CD4-positive, alpha-beta T cell treated with Interleukin-12 subunit alpha and Interleukin-12 subunit beta, for 1 hour (primary cell): Measurements from ENCODE around the gene GOLGA6D.
A peak's percentile ranks its signal among the peaks of the same experiment; 100 is the strongest.
"Not testable (repeated sequence)": the region's sequence is repeated elsewhere in the genome, so short reads cannot be mapped to it uniquely, and the experiment has no call there.

Experiments
- DNase-seq: peaks from one replicate; pipeline ENCODE4 v3.0.0-alpha.2; 2020

The GOLGA6D gene, protein sequence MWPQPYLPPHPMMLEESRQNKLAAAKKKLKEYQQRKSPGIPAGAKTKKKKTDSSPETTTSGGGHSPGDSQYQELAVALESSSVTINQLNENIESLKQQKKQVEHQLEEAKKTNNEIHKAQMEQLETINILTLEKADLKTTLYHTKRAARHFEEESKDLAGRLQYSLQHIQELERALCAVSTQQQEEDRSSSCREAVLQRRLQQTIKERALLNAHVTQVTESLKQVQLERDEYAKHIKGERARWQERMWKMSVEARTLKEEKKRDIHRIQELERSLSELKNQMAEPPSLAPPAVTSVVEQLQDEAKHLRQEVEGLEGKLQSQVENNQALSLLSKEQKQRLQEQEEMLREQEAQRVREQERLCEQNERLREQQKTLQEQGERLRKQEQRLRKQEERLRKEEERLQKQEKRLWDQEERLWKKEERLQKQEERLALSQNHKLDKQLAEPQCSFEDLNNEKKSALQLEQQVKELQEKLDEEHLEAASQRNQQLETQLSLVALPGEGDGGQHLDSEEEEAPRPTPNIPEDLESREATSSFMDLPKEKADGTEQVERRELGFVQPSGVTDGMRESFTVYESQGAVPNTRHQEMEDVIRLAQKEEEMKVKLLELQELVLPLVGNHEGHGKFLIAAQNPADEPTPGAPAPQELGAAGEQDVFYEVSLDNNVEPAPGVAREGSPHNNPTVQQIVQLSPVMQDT

GRCh38 chr15:75282572-75282971, at the start of gene GOLGA6D:
Gene GOLGA6D (plus strand): TSS chr15:75282835. CDS start chr15:75282876, 41 bp downstream.
- DNase-seq: not testable (repeated sequence)

DNA sequence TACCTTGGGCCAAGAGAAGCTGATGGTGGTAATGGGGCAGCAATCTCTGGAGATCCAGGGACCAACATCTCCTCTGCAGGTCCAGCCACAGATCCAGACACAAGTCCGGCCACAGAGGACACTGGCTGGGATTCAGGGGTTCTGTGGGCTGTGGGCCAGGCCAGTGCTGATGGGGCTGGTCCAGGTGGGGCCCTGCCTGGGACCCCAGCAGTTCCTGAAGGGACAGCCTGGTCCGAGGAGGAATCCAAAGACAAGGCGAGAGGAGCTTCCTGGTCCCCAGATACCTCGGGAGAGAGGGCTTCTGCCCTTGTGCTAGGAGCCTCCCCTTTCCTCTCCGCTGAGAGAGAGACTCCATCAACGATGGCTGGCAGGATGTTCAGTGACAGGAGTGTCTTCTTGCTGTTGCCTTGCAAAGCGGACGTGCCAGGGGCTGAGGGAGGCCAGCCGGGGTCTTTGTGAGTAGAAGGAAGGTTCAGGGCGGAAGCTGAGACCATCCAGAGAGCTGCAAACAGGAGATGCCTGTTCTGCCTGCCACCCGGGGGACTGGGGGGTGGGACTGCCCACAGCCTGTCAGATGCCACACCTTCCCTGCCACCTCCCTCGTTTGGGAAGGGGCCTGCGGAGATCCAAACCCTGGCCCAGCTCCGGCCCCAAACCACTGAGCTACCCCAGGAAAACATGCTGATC, 49.0 kb upstream of the GOLGA6D start:
- DNase-seq: no peak

GRCh38 chr15:75234191-75234810, 48.3 kb upstream of the GOLGA6D start:
- DNase-seq: no peak

DNA sequence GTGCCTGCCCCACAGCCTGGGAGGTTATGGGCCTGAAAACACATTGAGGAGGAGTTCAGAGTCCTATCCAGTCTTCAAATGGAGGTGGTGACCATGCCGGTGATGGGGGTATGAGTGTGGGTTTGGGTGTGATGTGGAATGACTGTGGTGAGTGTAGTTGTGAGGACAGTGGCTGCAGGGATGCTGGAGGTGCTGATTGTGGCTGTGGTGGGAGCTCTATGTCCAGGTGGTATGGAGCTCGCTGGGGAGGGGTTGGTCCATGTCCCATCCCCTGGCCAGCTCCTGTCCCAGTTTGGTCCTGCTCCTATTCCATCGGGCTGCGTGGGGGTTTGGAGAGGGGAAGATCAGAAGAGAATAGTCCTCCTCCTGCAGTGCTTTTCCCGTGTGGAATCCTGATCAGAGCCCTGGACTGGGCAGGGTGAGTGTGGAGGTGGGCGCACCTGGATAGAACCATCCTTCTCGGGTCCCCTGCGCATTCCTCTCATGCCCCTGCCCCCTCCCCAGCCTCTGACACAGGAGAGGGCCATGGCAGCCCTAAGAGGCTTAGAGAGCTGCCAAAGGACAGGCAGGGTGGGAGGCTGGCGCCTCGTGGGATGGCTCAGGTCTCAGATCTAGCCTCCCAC, 47.5 kb upstream of the GOLGA6D start:
- no peak for DNase-seq

GRCh38 chr15:75235760-75236729, 46.6 kb upstream of the GOLGA6D start:
- no peak for DNase-seq

DNA sequence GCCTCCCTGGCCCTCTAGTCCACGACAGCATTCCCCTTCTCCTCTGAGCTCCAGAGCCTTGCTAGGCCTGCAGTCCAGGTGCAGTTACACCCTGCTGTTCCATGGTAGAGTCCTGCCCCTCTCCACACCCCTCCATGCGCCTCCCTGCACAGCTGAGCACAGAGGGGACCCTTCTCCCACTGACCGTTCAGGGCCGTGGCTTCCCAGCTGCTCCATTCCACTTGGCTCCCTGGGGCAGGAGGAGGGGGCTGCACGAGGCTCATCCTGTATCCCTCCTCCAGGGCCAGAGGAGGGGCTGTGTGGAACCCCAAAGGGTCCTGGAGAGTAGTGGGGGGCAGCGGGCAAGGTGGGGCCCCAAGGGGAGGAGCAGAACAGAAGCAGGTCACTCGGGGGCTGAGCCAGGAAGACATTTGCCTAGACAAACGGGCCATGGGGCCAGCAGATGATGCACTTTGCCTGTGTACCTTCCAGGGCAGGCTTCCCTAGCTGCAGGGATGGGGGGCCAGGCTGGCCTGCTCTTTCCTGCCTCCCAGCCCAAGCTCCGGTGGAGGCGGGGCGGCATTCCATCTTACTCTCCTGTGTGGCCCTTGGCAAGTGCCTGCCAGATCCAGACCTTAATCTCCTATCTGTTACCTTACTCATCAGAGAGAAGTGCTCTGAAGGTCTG, 45.2 kb upstream of the GOLGA6D start:
- no peak for DNase-seq

- no peak for DNase-seq
Observed at GRCh38 chr15:75238150-75238549, 44.5 kb upstream of the GOLGA6D start.

DNA sequence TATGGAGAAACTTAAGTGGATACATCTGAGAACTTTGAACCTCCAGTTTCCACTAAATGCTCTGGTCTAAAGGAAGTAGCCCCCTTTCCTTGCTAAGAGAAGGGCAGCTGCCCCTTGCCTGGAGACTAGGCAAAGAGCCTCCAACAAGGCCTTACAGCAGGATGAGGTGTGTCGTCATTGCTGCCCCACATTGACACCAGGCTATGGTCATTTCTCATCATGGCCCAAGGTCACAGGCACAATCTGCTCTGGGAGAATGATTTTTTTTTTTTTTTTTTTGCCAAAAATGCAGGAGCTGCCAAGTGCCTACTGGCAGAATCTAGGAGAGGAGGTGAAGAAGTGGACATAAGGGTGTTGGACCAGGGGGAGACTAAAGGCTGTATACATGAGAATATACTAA, 36.9 kb upstream of the GOLGA6D start:
- DNase-seq: not testable (repeated sequence)

- DNase-seq: not testable (repeated sequence)
Observed at GRCh38 chr15:75248991-75249390, 33.6 kb upstream of the GOLGA6D start.

DNA sequence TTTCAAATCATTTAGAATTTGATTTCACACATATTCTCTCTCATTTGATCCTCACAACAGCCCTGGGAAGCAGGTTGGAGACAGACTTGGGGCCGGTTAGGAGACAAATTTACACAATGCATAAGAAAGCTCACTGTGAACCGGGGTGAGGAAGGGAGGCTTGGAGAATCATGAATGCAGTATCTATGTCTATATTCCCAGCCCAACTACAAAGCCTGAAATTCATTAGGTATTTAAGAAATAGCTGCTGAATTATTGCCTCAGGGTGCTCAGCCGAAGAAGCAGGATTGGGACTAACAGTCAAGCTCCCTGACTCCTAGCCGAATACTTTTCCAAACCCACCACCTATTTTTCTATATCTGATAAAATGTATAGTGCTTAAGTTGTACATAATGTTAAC, 32.9 kb upstream of the GOLGA6D start:
- no peak for DNase-seq

- not testable (repeated sequence) for DNase-seq
Observed at GRCh38 chr15:75251343-75251742, 31.3 kb upstream of the GOLGA6D start.

GRCh38 chr15:75252285-75252684, 30.4 kb upstream of the GOLGA6D start:
- not testable (repeated sequence) for DNase-seq

GRCh38 chr15:75258034-75258433, 24.6 kb upstream of the GOLGA6D start, which contains the start of gene GOLGA6C:
Gene GOLGA6C (plus strand): TSS chr15:75258334. CDS start chr15:75258599, 265 bp downstream.
- not testable (repeated sequence) for DNase-seq

DNA sequence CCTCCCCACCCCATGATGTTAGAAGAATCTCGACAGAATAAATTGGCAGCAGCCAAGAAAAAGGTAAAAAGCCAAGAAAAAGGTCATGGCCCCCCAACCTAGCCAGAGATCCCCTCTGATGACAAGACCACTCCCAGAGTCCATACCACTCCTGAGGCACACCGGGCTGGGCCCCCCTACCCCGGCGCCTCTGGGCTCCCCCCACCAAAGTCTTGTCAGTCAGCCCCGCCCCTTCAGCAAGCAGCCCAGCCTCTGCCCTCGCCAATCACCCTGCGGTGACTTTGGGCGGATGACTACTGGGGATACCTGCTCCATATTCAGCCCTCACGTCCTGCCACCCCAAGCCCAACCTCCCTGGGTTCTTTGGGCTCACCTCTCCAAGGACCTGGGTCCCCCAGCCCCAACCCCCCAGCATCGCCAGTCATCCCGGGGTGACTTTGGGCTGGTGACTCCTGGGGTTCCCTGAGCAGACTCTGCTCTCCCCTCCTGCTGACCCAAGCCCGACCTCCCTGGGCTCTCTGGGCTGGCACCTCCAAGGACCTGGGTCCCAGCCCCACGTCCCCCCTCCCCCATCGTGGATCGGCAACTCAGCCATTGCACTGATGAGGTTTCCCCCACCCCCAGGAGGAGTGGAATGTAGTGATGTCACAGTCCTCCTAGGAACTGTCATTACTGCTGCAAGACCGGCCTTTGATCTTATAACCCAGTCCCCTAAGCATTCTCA, 23.9 kb upstream of the GOLGA6D start:
- DNase-seq: not testable (repeated sequence)

DNA sequence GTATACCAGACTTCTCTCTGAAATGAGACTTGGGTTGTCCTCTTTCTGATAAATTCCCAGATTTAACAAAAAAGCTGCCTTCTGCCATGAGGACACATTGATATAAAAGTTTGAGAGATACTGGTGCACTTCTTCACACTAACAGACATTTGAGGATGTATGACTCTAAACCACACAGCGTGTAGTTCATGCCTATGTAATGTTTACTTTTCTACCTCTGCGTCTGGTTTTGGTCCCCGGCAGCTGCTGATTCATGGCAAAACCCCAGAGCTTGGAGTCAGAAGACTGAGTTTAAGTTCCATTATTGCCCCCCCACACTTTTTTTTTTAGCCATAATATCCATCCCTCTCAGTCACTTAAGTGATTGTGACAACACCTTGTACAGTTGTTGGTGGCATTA, 22.8 kb upstream of the GOLGA6D start:
- DNase-seq: not testable (repeated sequence)

- DNase-seq: not testable (repeated sequence)
Observed at GRCh38 chr15:75273751-75274359, 8.8 kb upstream of the GOLGA6D start.

DNA sequence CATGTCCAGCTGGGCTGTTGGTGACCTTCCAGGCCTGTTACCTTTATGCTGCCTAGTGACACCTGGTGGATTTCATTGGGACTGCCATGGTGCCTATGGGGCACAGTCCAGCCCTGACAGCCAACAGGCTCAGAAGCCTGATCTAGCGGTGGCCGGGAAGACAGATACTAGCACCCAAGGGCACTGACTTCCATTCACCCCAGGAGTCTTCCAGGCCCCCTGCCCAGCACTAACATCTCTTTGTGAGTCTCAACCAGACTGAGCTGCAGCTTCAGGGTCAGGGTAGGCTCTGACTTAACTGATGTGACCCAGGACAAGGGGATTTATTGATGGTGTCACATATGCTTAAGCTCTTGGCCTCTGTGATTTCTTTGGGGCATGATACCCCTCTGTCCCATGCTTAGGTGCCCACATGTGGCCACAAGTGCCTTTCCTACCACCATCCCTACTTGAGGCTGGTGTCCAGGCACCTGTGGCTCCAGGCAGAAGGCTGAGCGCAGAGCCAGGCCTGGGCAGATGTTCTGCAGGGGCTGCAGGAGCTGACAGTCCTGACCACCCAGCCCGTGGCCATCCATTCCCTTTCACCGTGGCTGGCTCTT, 8.0 kb upstream of the GOLGA6D start:
- DNase-seq: peak; percentile 58

DNA sequence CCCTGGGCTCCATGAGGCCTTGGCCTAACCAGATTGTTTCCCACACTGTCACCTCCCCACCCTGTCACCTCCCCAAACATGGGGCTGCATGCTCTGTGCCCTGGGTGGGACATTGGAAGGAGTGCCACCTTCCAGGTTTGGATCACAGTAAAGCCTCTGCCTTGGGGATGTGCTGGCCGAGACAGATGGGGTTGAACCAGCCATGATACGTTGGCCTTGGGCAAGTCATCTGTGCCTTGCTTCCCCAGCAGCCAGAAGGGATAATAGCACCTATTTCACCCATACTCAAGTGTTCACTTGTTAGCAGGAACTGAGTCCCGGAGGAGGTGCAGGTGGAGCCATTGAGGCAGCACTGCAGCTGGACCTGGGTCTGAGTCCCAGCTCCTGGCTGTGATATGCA, 7.0 kb upstream of the GOLGA6D start:
- not testable (repeated sequence) for DNase-seq

- not testable (repeated sequence) for DNase-seq
Observed at GRCh38 chr15:75278497-75278896, 4.1 kb upstream of the GOLGA6D start.
